Measurements from ENCODE around the gene DRG1.
"Not testable (repeated sequence)": the region's sequence is repeated elsewhere in the genome, so short reads cannot be mapped to it uniquely, and the experiment has no call there.

The DRG1 gene

GRCh38 chr22:31399211-31400022 is at the start of gene DRG1:
Gene DRG1, plus strand, starts transcription at chr22:31399604. Its CDS starts 80 bp downstream, at chr22:31399684.
- DNase-seq (ENCODE audit: low read depth): peak; percentile 96

GRCh38 chr22:31349960-31350359 is 49.4 kb upstream of the DRG1 start:
- DNase-seq (ENCODE audit: low read depth): no peak

GRCh38 chr22:31350410-31350863 is 49.0 kb upstream of the DRG1 start:
- no peak for DNase-seq (ENCODE audit: low read depth)

- no peak for DNase-seq (ENCODE audit: low read depth)
These were observed 44.9 kb upstream of the DRG1 start for GRCh38 chr22:31354515-31354914.

GRCh38 chr22:31360029-31360428 is 39.4 kb upstream of the DRG1 start:
- DNase-seq (ENCODE audit: low read depth): no peak

GRCh38 chr22:31361743-31362142 is 37.7 kb upstream of the DRG1 start:
- DNase-seq (ENCODE audit: low read depth): no peak

GRCh38 chr22:31363885-31364465 is 35.4 kb upstream of the DRG1 start:
- no peak for DNase-seq (ENCODE audit: low read depth)

GRCh38 chr22:31367426-31367825 is 32.0 kb upstream of the DRG1 start:
- DNase-seq (ENCODE audit: low read depth): no peak

GRCh38 chr22:31377612-31378011 is 21.8 kb upstream of the DRG1 start:
- no peak for DNase-seq (ENCODE audit: low read depth)

- no peak for DNase-seq (ENCODE audit: low read depth)
These were observed 21.3 kb upstream of the DRG1 start for GRCh38 chr22:31378123-31378522.

- DNase-seq (ENCODE audit: low read depth): not testable (repeated sequence)
These were observed 20.8 kb upstream of the DRG1 start for GRCh38 chr22:31378651-31379050.

GRCh38 chr22:31393893-31394292 is 5.5 kb upstream of the DRG1 start:
- DNase-seq (ENCODE audit: low read depth): no peak

- DNase-seq (ENCODE audit: low read depth): no peak
These were observed 5.1 kb upstream of the DRG1 start for GRCh38 chr22:31394326-31394725.

GRCh38 chr22:31398231-31398630 is 1.2 kb upstream of the DRG1 start:
- no peak for DNase-seq (ENCODE audit: low read depth)

- no peak for DNase-seq (ENCODE audit: low read depth)
These were observed 606 bp downstream of the DRG1 start for GRCh38 chr22:31400023-31400397.

GRCh38 chr22:31402350-31402749 is 2.9 kb downstream of the DRG1 start:
- not testable (repeated sequence) for DNase-seq (ENCODE audit: low read depth)

GRCh38 chr22:31425331-31426050 is 26.1 kb downstream of the DRG1 start:
- DNase-seq (ENCODE audit: low read depth): no peak

GRCh38 chr22:31431950-31432349 is 32.5 kb downstream of the DRG1 start:
- DNase-seq (ENCODE audit: low read depth): no peak

- DNase-seq (ENCODE audit: low read depth): no peak
These were observed 36.7 kb downstream of the DRG1 start for GRCh38 chr22:31436132-31436531.

GRCh38 chr22:31439808-31440207 is 40.4 kb downstream of the DRG1 start:
- DNase-seq (ENCODE audit: low read depth): no peak

- no peak for DNase-seq (ENCODE audit: low read depth)
These were observed 41.3 kb downstream of the DRG1 start for GRCh38 chr22:31440681-31441080.

GRCh38 chr22:31441652-31442051 is 42.2 kb downstream of the DRG1 start:
- no peak for DNase-seq (ENCODE audit: low read depth)

Data from stimulated activated CD4-positive, alpha-beta T cell treated with anti-CD3 and anti-CD28 coated beads, Interleukin-2, amount 100 ng/mL, for 4 hours (primary cell).